ENCODE measurements around the gene DUSP22.
A peak's percentile ranks its signal among the peaks of the same experiment; 100 is the strongest.

Gene DUSP22

GRCh38 chr6:254016-254415 is 38.3 kb upstream of the DUSP22 start:
- no peak for DNase-seq (ENCODE audit: low read depth)

GRCh38 chr6:255041-255750 is 37.1 kb upstream of the DUSP22 start:
- TF ChIP-seq, protein P1, sequence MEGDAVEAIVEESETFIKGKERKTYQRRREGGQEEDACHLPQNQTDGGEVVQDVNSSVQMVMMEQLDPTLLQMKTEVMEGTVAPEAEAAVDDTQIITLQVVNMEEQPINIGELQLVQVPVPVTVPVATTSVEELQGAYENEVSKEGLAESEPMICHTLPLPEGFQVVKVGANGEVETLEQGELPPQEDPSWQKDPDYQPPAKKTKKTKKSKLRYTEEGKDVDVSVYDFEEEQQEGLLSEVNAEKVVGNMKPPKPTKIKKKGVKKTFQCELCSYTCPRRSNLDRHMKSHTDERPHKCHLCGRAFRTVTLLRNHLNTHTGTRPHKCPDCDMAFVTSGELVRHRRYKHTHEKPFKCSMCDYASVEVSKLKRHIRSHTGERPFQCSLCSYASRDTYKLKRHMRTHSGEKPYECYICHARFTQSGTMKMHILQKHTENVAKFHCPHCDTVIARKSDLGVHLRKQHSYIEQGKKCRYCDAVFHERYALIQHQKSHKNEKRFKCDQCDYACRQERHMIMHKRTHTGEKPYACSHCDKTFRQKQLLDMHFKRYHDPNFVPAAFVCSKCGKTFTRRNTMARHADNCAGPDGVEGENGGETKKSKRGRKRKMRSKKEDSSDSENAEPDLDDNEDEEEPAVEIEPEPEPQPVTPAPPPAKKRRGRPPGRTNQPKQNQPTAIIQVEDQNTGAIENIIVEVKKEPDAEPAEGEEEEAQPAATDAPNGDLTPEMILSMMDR (IDR thresholded peaks at IDR 0.05; ENCODE audit: insufficient read depth, low read depth, low read length, missing control alignments): no peak
- no peak for DNase-seq (ENCODE audit: low read depth)
- H3K4me3 ChIP-seq (ENCODE audit: low read depth, low read length): no peak overlapping the region

More at GRCh38 chr6:254016-254415, 38.3 kb upstream of the DUSP22 start:
- TF ChIP-seq, protein P1 (IDR thresholded peaks at IDR 0.05; ENCODE audit: insufficient read depth, low read depth, low read length, missing control alignments): no peak
- H3K4me3 ChIP-seq (ENCODE audit: low read depth, low read length): no peak overlapping the region

DNA sequence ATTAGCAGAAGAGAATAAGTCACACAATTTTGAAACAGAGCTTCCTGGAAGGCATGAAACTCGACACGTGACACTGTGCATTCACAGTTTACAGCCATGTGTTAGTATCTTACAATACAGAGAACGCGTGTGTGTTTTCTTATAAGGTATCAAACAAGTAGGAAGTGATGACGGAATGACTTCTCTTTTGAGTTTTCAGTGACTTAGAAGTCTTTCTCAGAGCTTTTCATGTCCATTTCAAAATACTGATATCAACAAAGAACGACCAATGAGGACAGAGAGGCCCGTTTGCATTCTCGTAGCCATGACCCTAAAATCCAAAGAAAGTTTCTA is 36.6 kb upstream of the DUSP22 start:
- DNase-seq (ENCODE audit: low read depth): peak; percentile 43
- no peak overlapping the region for H3K4me3 ChIP-seq (ENCODE audit: low read depth, low read length)
- TF ChIP-seq, protein P1 (IDR thresholded peaks at IDR 0.05; ENCODE audit: insufficient read depth, low read depth, low read length, missing control alignments): no peak

- H3K4me3 ChIP-seq (ENCODE audit: low read depth, low read length): no peak overlapping the region
- TF ChIP-seq, protein P1 (IDR thresholded peaks at IDR 0.05; ENCODE audit: insufficient read depth, low read depth, low read length, missing control alignments): no peak
- DNase-seq (ENCODE audit: low read depth): no peak
Observed at GRCh38 chr6:256169-256568, 36.1 kb upstream of the DUSP22 start.

- TF ChIP-seq, protein P1 (IDR thresholded peaks at IDR 0.05; ENCODE audit: insufficient read depth, low read depth, low read length, missing control alignments): no peak
- no peak overlapping the region for H3K4me3 ChIP-seq (ENCODE audit: low read depth, low read length)
- no peak for DNase-seq (ENCODE audit: low read depth)
Observed at GRCh38 chr6:257031-257725, 35.1 kb upstream of the DUSP22 start.

DNA sequence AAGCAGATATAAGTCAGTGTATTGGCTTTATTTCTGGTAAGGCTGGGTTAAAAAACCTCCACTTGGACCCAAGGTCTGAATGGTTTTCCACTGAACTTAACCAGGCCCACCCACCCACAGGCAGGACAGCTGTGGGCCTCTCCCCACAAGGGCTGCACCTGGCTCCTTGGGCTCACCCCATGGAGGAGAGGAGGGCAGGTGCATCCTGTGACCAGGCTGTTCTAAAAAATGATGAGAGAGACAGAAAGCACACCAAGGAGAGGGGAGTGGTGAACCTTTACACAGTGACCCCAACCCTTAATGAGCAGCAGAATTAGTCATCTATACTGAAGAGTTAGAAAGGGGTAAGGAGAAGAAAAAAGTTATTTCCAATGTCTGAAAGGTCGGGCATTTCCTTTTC is 34.5 kb upstream of the DUSP22 start:
- TF ChIP-seq, protein P1 (IDR thresholded peaks at IDR 0.05; ENCODE audit: insufficient read depth, low read depth, low read length, missing control alignments): no peak
- H3K4me3 ChIP-seq (ENCODE audit: low read depth, low read length): no peak overlapping the region
- peak; percentile 42 for DNase-seq (ENCODE audit: low read depth)
